GM12892 (cell line): ENCODE results near the gene UBQLN4.

Source experiments
- DNase-seq: peaks from one replicate; pipeline ENCODE4 v3.0.0; 2011; ENCODE audit not compliant: insufficient read length
- FAIRE-seq: peaks from 2 replicates; lab custom pipeline; 2011; peaks lifted over from hg19 to GRCh38; lab: Jason Lieb, UNC
- POLR2A ChIP-seq: IDR thresholded peaks from 2 replicates; pipeline ENCODE4 v1.6.1; 2011; ENCODE audit warnings: low read depth, low read length, control low read depth
- POLR2AphosphoS5 ChIP-seq: IDR thresholded peaks from 2 replicates; pipeline ENCODE4 v1.6.1; 2011; ENCODE audit warnings: low read depth, low read length, control low read depth
- TAF1 ChIP-seq: IDR thresholded peaks from 2 replicates; pipeline ENCODE4 v1.6.1; 2011; ENCODE audit warnings: low read depth, mild to moderate bottlenecking, control low read depth, low read length, borderline replicate concordance

UBQLN4 gene

DNA sequence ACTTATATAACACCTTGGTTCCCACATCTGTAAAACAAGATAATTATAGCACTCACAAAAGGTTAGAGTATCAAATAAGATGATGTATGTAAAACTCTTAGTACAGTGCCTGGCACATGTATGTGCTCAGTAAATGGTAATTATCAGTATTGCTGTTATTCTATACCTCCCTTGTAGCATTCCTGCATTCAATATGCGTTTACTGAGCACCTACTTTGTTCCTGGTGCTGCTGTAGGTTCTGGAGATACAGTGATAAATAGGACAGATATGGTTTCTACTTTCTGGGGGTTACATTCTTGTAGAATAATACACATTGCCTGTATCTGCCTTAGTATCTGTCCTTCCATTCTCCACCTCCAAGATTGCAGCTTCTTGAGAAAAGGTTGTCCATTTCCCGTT, 31.6 kb downstream of the UBQLN4 start:
- TF ChIP-seq POLR2AphosphoS5 (no peak), POLR2A (no peak), TAF1 (no peak)
- FAIRE-seq (no peak), DNase-seq (no peak)

DNA sequence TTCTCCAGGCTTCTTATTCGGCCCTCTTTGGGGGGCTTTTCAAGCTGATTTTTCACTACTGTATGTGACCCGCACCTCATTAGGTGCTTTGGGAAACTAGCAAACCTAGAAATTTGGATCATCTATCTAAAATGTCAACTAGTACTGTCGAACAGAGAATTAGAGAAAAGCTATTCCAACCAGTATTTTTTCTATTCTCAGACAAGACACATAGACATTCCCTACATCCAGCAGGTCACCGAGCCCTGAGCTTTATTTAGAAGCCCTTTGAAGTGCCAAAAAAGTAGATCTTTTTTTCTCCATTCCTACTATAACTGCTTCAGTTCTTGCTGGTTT, 32.5 kb downstream of the UBQLN4 start:
- FAIRE-seq (no peak), DNase-seq (no peak)
- TF ChIP-seq POLR2A (no peak), TAF1 (no peak), POLR2AphosphoS5 (no peak)

DNA sequence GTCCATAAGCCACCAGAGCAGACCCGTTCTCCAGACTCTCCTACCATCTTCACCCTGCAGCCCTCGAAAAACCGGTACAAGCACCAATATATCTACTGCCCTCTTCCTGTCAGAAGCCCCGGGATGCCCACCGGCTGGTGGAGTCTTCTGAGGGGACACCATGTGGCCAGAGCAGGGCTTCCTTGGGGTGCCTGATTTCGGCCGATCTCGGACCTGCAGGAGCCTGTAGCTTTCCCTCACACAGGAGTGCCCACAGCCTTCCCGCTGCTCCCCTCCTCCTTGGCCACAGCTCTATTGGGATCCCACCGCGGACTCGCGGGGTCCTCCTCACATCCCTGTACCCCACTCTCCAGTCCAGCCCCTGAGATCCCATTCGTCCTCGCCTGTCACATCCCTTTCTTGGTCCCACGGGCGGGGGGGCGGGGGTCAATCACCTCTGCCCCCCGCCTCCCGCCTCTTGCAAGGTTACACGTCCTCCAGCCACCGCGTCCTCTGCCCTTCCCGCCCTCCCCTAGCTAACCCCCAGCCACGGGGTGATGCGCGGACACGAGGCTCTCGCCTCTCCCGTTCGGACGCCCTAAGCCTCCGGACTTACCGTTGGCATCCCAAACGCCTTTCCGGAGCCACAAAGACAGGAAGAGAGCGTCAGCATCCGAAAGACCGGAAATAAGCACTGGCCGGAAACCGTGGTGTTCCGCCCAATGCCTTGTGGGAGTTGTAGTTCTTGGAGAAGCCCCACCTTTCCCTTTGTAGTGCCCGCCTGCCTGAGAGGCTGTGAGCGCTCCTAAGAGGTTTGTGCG, 33.1 kb downstream of the UBQLN4 start, which contains the start of gene SSR2:
TSS of gene SSR2 (minus strand) at position 659 of the 800 bp plus-strand sequence. CDS start 784 bp downstream, outside the sequence.
- TF ChIP-seq POLR2AphosphoS5 (peak; percentile 88), TAF1 (0 out of 2 replicates have a peak, but pooled peaks have one; percentile 47), POLR2A (peak; percentile 88; the same call in 1 of the 2 replicates)
- FAIRE-seq (peak; percentile 98), DNase-seq (peak; percentile 91)

DNA sequence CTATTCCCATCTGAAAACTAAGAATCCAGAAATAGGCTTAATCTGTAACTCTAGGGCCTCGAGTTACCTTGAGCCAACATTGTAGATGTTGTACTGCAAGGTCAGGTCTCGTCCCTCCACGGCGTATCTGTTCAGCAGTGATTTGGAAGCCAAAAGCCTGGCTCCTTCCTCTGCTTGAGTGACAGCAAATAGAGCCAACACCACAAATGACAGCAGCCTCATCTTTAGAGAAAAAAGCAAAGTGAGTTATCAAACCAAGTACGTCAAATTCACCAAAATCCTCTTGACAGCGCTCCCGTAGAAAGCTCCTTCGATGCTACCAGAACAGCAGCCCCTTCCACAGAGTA, 33.7 kb downstream of the UBQLN4 start:
- peak; percentile 57 for FAIRE-seq
- TF ChIP-seq POLR2AphosphoS5 = no peak
- no peak for DNase-seq

DNA sequence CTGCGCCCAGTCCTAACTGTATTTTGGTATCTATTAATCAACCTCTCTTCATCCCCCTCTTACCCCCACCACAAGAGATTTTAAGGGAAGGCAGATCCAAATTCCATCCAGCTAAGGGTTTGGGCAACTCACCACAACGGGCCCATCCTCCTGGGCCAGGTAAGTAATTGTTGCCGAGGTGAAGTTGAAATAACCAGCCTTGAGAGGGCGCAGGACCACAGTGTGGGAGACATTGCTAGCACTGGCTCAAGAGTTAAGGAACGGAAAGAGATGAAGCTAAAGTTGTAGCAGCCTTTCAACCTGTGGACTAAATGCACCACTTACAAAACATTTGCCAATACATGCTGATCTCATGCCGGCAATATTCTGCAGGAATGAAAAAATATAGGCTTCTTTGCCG, 38.8 kb downstream of the UBQLN4 start:
- TF ChIP-seq TAF1 (no peak), POLR2A (no peak), POLR2AphosphoS5 (no peak)
- DNase-seq (no peak), FAIRE-seq (no peak)

DNA sequence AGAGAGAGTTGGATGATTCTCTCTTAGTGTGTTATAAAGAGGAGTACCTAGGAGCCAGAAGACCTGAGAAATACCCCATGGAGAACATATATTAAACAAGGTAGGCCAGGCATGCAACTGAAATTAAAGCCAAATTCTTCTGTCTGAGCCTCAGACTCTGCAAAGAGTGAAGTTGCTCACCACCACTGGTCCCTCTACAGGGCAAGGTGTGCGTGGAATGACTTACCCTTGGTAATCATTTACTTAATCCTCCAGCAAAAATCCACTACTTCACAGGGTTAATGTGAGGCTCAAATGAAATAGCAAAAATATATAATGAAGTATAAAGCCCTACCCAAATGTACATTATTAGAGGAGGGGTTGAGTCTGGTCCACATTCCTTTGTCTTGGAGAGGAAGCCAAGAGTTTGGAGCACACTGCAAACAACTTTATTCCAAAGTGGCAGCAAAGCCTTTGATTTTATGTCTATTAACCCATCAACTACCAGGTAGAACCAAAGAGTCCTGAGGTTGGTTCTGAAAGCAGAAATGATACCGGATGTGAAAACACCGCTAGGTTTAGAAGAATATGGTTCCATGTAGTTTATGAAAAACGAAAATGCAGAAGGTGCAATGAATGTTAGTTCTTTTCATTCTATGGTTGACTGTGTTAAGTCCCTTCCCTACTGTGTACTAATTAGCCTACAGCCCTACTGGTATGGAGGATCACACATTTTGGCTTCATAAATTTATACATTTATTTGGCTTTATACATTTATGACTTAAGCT, 41.4 kb downstream of the UBQLN4 start:
- DNase-seq = peak; percentile 44
- FAIRE-seq = peak; percentile 84
- no peak for TF ChIP-seq POLR2A
- TF ChIP-seq POLR2AphosphoS5 = no peak
- TF ChIP-seq TAF1 = no peak

DNA sequence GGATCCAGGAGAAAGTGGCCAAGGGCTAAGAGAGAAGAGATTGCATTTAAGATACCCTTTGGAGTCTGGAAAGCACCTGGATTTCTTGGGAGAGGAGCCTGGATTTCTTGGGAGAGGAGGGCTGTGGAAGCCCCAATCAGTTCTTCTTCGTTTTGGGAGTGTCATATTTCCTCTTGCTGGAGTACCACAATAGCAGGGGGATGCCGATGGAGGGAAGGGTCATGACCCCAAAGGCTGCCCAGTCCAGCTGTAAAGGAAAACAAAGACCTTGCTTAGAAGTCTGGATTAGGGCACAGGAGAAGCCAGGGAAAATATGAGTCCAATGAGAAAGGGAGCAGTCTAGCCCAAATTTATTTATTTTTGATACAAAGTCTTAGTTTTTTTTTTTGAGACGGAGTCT, 44.2 kb downstream of the UBQLN4 start:
- no peak for DNase-seq
- no peak for TF ChIP-seq TAF1
- TF ChIP-seq POLR2AphosphoS5 = no peak
- no peak for TF ChIP-seq POLR2A
- no peak for FAIRE-seq

DNA sequence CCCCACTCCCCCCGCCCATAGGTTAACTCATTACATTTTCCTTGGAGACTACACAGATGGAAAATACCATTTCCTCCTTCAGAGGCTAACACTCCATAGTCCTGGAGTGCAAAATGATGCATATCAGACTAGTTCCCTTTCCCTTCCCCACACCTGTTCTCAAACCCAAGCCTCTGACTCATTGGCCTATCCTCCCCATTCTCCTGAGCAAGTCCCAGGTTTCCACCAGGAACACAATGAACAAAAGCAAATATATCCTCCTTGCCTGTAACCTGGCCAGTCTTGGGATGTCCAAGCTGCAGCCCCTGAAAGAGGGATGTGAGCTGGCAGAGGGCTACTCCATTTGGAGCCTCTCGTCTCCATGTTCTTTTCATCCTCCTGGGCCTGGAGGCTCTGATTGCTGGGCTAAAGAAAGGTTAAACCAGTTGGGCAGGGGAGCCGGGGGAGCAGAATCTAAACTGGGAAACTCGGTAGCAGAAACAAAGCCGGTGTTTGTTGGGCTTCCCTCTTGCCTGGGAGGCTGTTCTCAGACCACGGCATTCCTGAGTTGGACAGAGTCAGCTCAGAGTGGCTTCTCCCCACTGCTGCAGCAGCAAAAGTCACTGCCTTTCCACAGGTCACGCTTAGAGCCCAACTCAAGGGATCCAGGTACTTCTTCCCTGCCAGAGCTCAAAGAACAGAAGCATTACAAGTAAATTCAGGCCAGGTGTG, 46.8 kb downstream of the UBQLN4 start:
- TF ChIP-seq POLR2AphosphoS5 = 0 out of 2 replicates have a peak, but pooled peaks have one; percentile 9
- no peak for TF ChIP-seq TAF1
- FAIRE-seq = no peak

DNA sequence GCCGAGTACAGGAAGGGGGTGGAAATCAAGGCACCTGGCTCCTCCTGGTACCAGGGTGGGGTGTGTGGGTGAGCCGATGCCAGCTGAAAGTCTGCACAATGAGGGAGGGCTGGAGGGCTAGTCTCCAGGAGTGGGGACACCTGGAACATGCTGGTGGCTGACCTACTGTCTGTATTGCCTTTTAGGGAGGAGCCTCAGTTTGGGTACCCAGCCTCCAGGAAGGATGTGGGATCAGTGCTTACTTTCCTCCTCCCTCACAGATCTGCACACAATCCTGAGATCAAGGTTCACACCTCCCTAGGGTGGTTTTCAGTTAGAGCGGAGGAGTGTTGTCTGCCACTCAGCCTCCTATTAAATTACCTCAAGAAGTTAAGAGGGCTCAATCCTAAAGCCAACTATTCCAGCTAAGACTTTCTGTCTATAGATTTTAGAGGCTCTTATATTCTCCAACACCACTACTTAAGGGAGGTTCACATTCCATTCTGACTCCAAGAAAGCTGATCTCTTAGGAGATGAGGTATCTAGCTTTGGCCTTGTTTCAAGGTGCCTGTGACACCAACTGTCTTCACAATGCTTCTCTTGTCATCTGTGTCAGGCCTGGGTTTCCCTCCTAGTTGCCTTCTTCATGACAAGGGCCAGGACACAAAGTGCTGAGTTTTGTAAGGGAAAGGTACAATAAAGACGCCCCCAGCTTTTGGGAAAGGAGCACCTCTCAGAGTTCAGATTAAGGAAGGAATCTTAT, 48.6 kb downstream of the UBQLN4 start:
- no peak for FAIRE-seq
- TF ChIP-seq POLR2AphosphoS5 = no peak
- DNase-seq = no peak

More for the DNA sequence above, 46.8 kb downstream of the UBQLN4 start:
- DNase-seq = no peak

DNA sequence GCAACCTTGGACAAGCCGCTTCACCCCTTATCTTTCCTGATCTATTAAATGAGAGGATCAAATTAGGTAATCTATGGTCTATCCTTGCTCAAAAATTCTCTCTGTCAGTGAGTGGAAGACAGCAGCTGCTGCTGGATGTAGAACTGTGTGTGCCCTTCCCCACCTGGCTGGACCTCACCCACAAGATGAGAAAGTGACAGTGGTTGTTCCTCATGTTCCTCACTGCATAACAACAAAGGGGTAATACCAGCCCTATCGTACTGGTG, 49.7 kb downstream of the UBQLN4 start:
- FAIRE-seq (no peak), DNase-seq (no peak)
- TF ChIP-seq POLR2A (no peak), TAF1 (no peak), POLR2AphosphoS5 (no peak)

DNA sequence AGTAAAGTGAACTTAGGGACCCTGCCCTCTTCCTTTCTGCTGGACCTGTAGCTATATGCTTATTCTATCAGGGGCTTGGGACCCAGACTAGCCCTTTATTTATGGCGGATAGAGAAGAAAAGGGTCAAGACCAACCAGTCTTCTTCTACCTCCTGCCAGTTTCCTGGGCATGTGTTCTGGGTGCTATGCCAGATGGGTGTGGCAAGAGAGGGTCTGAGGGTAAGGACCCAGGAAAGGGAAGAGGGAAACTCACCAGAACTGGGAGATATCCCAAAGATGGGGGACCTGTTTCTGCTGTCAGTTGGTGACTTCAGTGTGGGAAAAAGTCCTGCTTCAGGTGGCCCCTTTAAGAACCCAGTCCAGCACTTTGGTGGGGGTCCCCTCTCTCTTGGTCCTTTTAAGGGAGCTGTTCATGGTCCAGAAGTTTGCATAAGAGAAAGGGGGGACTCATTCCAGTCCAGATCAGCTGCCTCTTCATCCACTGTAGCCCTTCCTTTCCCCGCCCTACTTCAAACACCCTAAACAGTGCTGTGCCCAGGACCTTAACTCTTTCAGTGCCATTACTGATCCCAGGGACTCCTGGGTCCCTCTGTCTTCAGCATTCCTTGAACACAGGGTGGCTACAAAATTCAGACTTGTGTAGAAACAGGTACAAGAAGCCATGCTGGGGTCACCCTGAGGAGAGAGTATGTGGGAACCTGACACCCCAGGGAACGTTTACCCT, 51.2 kb downstream of the UBQLN4 start:
- no peak for FAIRE-seq
- no peak for DNase-seq
- TF ChIP-seq TAF1 = no peak
- no peak for TF ChIP-seq POLR2A
- TF ChIP-seq POLR2AphosphoS5 = no peak
